ENCODE results near the gene RAB8A. TPM values are rescaled to one million over a fixed set of nuclear protein-coding genes. Genes with fewer than 3 reads are reported as not detected.

The RAB8A gene
- total RNA-seq, 1 experiment from 2014 or later = 74.0 TPM

- H3K4me3 Mint-ChIP-seq = no peak overlapping the region
These were observed 15.3 kb upstream of the RAB8A start for GRCh38 chr19:16096280-16096855.

More at GRCh38 chr19:16096280-16096855, 15.3 kb upstream of the RAB8A start:
- ATAC-seq (no peak), DNase-seq (ENCODE audit: low spot score) (no peak)
- peaks cover 84% of the 10 kb centered on the region for H3K36me3 Mint-ChIP-seq
- H3K9me3 Mint-ChIP-seq = no peaks in the 10 kb centered on the region
- TF ChIP-seq HMGA2 (CRISPR knock-in tag; IDR thresholded peaks at IDR 0.05) (no peak), IRF2 (CRISPR knock-in tag; IDR thresholded peaks at IDR 0.05; ENCODE audit: borderline replicate concordance, low read depth) (no peak), CREM (CRISPR knock-in tag; IDR thresholded peaks at IDR 0.05) (no peak), SMAD4 (CRISPR knock-in tag; IDR thresholded peaks at IDR 0.05) (no peak), CTCF (IDR thresholded peaks at IDR 0.05) (no peak), ZNF512 (CRISPR knock-in tag; IDR thresholded peaks at IDR 0.05; ENCODE audit: borderline replicate concordance) (no peak), JAZF1 (CRISPR knock-in tag; IDR thresholded peaks at IDR 0.05) (no peak), FOXP4 (CRISPR knock-in tag; IDR thresholded peaks at IDR 0.05) (no peak), NFYB (CRISPR knock-in tag; conservative IDR thresholded peaks at IDR 0.05; ENCODE audit: low read depth) (no peak), ETV6 (CRISPR knock-in tag; IDR thresholded peaks at IDR 0.05) (no peak), IRF1 (CRISPR knock-in tag; IDR thresholded peaks at IDR 0.05) (no peak), HMGXB4 (CRISPR knock-in tag; IDR thresholded peaks at IDR 0.05) (no peak), NR1H2 (CRISPR knock-in tag; IDR thresholded peaks at IDR 0.05) (no peak), GRHL2 (CRISPR knock-in tag; IDR thresholded peaks at IDR 0.05; ENCODE audit: insufficient replicate concordance, severe bottlenecking) (no peak), GTF2I (CRISPR knock-in tag; conservative IDR thresholded peaks at IDR 0.05) (no peak)
- H3K4me1 Mint-ChIP-seq = no peaks in the 10 kb centered on the region
- H3K27ac Mint-ChIP-seq = peak overlapping the region; percentile 60; the same call in 1 of the 2 replicates
- POLR2A ChIA-PET = interaction anchor here (0.5 to 1.0 kb wide), 3 partner anchors 15 to 20 kb away, joined by 3 read pairs; partner anchors contain the start of gene TPM4
- CTCF ChIA-PET = interaction anchor here (1.1 to 3.6 kb wide), 4 partner anchors 14 to 89 kb away, joined by 3 to 9 read pairs (median 6); partner anchors contain the start of gene FAM32A
- H3K27me3 Mint-ChIP-seq (ENCODE audit: low read depth) = no peaks in the 10 kb centered on the region

Data from WTC11 (cell line).